SK-N-SH treated with all-trans-retinoic acid at 6 μM for 48 hours (cell line): ENCODE data around the gene MYL3.

Experiments used
- ATAC-seq: fragments of 200-7000 bp; cut with Tn5 transposase; 3 replicates; pipeline ENCODE4 v1.9.1; 2020; ENCODE audit warnings: mild to moderate bottlenecking, moderate library complexity
- ARNTL ChIP-seq: fragments of 450-650 bp; formaldehyde crosslinking; IDR thresholded peaks from 2 replicates; pipeline ENCODE4 v1.5.0; 2020; ENCODE audit warnings: low read depth, mild to moderate bottlenecking, moderate library complexity, borderline replicate concordance
- BACH2 ChIP-seq: fragments of 250-450 bp; sonication (Bioruptor Pico); IDR thresholded peaks from 2 replicates; pipeline ENCODE4 v1.9.0; 2021; ENCODE audit warnings: mild to moderate bottlenecking, borderline replicate concordance
- CREB5 ChIP-seq: fragments of 250-450 bp; sonication (Bioruptor Pico); IDR thresholded peaks from 2 replicates; pipeline ENCODE4 v1.5.1; 2020; ENCODE audit warnings: low read depth, mild to moderate bottlenecking, moderate library complexity
- CSDC2 ChIP-seq: fragments of 250-450 bp; sonication (Bioruptor Pico); IDR thresholded peaks from 2 replicates; pipeline ENCODE4 v1.5.0; 2020; ENCODE audit warnings: mild to moderate bottlenecking, moderate library complexity
- ESRRG ChIP-seq: fragments of 250-450 bp; sonication (Bioruptor Pico); IDR thresholded peaks from 2 replicates; pipeline ENCODE4 v1.6.1; 2021; ENCODE audit warnings: mild to moderate bottlenecking
- GLIS3 ChIP-seq: fragments of 250-450 bp; sonication (Bioruptor Pico); IDR thresholded peaks from 2 replicates; pipeline ENCODE4 v1.5.0; 2020; ENCODE audit warnings: mild to moderate bottlenecking, moderate library complexity
- ISL1 ChIP-seq: fragments of 250-450 bp; sonication (Bioruptor Pico); IDR thresholded peaks from 2 replicates; pipeline ENCODE4 v2.1.2; 2022; ENCODE audit warnings: mild to moderate bottlenecking, moderate library complexity
- OSR1 ChIP-seq: fragments of 250-450 bp; sonication (Bioruptor Pico); IDR thresholded peaks from 2 replicates; pipeline ENCODE4 v1.8.0; 2022; ENCODE audit warnings: moderate library complexity, mild to moderate bottlenecking, inconsistent platforms
- POU6F1 ChIP-seq: fragments of 250-450 bp; sonication (Bioruptor Pico); IDR thresholded peaks from 2 replicates; pipeline ENCODE4 v1.8.0; 2021; ENCODE audit warnings: low read depth, mild to moderate bottlenecking, moderate library complexity, borderline replicate concordance
- PPARA ChIP-seq: fragments of 250-450 bp; sonication (Bioruptor Pico); IDR thresholded peaks from 2 replicates; pipeline ENCODE4 v1.5.0; 2020; ENCODE audit warnings: mild to moderate bottlenecking, borderline replicate concordance
- RARB ChIP-seq: fragments of 250-450 bp; sonication (Bioruptor Pico); IDR thresholded peaks from 2 replicates; pipeline ENCODE4 v1.8.0; 2021; ENCODE audit warnings: mild to moderate bottlenecking, moderate library complexity
- SNAI2 ChIP-seq: fragments of 250-450 bp; sonication (Bioruptor Pico); IDR thresholded peaks from 2 replicates; pipeline ENCODE4 v1.5.0; 2020; ENCODE audit warnings: mild to moderate bottlenecking, moderate library complexity
- TCF4 ChIP-seq: fragments of 250-450 bp; sonication (Bioruptor Pico); IDR thresholded peaks from 2 replicates; pipeline ENCODE4 v1.8.0; 2021; ENCODE audit warnings: mild to moderate bottlenecking, moderate library complexity, borderline replicate concordance
- TSHZ2 ChIP-seq: fragments of 250-450 bp; sonication (Bioruptor Pico); IDR thresholded peaks from 2 replicates; pipeline ENCODE4 v1.5.0; 2020; ENCODE audit warnings: mild to moderate bottlenecking, moderate library complexity
- ZC3H10 ChIP-seq: fragments of 250-450 bp; sonication (Bioruptor Pico); IDR thresholded peaks from 2 replicates; pipeline ENCODE4 v1.5.1; 2021; ENCODE audit warnings: mild to moderate bottlenecking, moderate library complexity
- ZFP3 ChIP-seq: fragments of 250-450 bp; sonication (Bioruptor Pico); IDR thresholded peaks from 2 replicates; pipeline ENCODE4 v1.5.0; 2020; ENCODE audit warnings: mild to moderate bottlenecking, moderate library complexity
- ZNF565 ChIP-seq: fragments of 450-650 bp; formaldehyde crosslinking; conservative IDR thresholded peaks from 2 replicates; pipeline ENCODE4 v1.5.0; 2020; ENCODE audit warnings: low read depth, mild to moderate bottlenecking, moderate library complexity
- TF ChIP-seq, protein P1 (sequence below): fragments of 250-450 bp; sonication (Bioruptor Pico); IDR thresholded peaks from 2 replicates; pipeline ENCODE4 v1.5.1; 2021; ENCODE audit warnings: mild to moderate bottlenecking, moderate library complexity

The MYL3 gene

DNA sequence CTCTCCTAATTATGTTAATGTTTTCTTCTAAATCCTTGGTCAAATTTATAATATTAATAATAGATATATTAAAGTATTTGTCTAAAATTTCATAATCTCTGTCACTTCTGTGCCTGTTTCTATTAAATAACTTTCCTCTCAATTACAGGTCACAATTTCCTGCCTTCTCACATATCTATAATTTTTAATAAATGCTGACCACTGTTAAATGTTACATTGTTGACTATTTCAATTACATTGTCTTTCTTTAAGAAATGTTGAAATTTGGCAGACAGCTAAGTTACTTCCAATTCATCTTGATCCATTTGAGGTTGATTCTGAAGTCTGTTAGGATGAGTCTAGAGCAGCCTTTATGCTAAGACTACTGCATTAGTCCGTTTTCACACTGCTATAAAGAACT lies 41.7 kb downstream of the MYL3 start (continued):
- no peak for TF ChIP-seq TSHZ2 (CRISPR knock-in tag)
- no peak for TF ChIP-seq ARNTL (CRISPR knock-in tag)
- TF ChIP-seq, all 23 proteins: peak for 0

GRCh38 chr3:46820852-46821251 lies 42.4 kb downstream of the MYL3 start:
- TF ChIP-seq CSDC2 (CRISPR knock-in tag): no peak
- no peak for TF ChIP-seq BACH2 (CRISPR knock-in tag)
- no peak for TF ChIP-seq ZNF565
- TF ChIP-seq GLIS3: no peak
- TF ChIP-seq ARNTL (CRISPR knock-in tag): no peak
- no peak for TF ChIP-seq RARB
- TF ChIP-seq CREB5 (CRISPR knock-in tag): no peak
- TF ChIP-seq ZFP3 (CRISPR knock-in tag): no peak
- TF ChIP-seq TCF4 (CRISPR knock-in tag): no peak
- no peak for TF ChIP-seq SNAI2
- no peak for TF ChIP-seq TSHZ2 (CRISPR knock-in tag)
- no peak for TF ChIP-seq POU6F1 (CRISPR knock-in tag)
- TF ChIP-seq ZC3H10 (CRISPR knock-in tag): no peak
- no peak for TF ChIP-seq ESRRG (CRISPR knock-in tag)
- no peak for TF ChIP-seq ISL1 (CRISPR knock-in tag)
- TF ChIP-seq, protein P1, sequence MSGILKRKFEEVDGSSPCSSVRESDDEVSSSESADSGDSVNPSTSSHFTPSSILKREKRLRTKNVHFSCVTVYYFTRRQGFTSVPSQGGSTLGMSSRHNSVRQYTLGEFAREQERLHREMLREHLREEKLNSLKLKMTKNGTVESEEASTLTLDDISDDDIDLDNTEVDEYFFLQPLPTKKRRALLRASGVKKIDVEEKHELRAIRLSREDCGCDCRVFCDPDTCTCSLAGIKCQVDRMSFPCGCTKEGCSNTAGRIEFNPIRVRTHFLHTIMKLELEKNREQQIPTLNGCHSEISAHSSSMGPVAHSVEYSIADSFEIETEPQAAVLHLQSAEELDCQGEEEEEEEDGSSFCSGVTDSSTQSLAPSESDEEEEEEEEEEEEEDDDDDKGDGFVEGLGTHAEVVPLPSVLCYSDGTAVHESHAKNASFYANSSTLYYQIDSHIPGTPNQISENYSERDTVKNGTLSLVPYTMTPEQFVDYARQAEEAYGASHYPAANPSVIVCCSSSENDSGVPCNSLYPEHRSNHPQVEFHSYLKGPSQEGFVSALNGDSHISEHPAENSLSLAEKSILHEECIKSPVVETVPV (CRISPR knock-in tag): no peak
- no peak for ATAC-seq

- peak; percentile 73 for ATAC-seq
- TF ChIP-seq SNAI2 (no peak), CSDC2 (CRISPR knock-in tag) (no peak), ZFP3 (CRISPR knock-in tag) (no peak), PPARA (no peak), OSR1 (CRISPR knock-in tag) (no peak), CREB5 (CRISPR knock-in tag) (no peak), TSHZ2 (CRISPR knock-in tag) (no peak)
Measured at GRCh38 chr3:46812237-46812791, 50.9 kb downstream of the MYL3 start.
